Common myeloid progenitor, CD34-positive (primary cell): ENCODE results near the gene SPTLC3. TPM values are rescaled to one million over a fixed set of nuclear protein-coding genes. Genes with fewer than 3 reads are reported as not detected.

Source experiments
- CTCF ChIA-PET: fragments of 350-600 bp; sonication (Branson Sonifier 250); formaldehyde crosslinking; loops from one replicate; lab custom pipeline; 2021; ENCODE audit warnings: antibody characterized with exemption; lab: Charles Lee
- POLR2A ChIA-PET: fragments of 350-600 bp; sonication (Branson Sonifier 250); formaldehyde crosslinking; loops from one replicate; lab custom pipeline; 2021; ENCODE audit warnings: antibody characterized with exemption; lab: Charles Lee
- DNase-seq, 3 donors: peaks; one replicate each; pipeline versions ENCODE4 v3.0.0 to v3.0.0-alpha.2; 2013
- H3K27ac ChIP-seq, 2 experiments: 1 replicate in 1 of 2; 2 replicates in 1 of 2; pipeline ENCODE4 v1.7.0; 2013; ENCODE audit warnings: inconsistent platforms in 2 of 2, low read length in 2 of 2, mild to moderate bottlenecking in 2 of 2, low read depth in 1 of 2, moderate library complexity in 1 of 2; ENCODE audit not compliant: severe bottlenecking in 2 of 2, insufficient read depth in 1 of 2, poor library complexity in 1 of 2
- H3K27me3 ChIP-seq, 5 experiments: replicated peaks in 2 of 5; 1 replicate in 3 of 5; 2 replicates in 2 of 5; pipeline versions ENCODE4 v1.6.1 to v1.7.0; 2013; ENCODE audit warnings: low read length in 4 of 5, mild to moderate bottlenecking in 2 of 5, moderate library complexity in 2 of 5, inconsistent platforms in 1 of 5; ENCODE audit not compliant: insufficient read depth in 5 of 5, control insufficient read depth in 4 of 5
- H3K36me3 ChIP-seq, 4 experiments: 1 replicate in 2 of 4; 2 replicates in 2 of 4; pipeline versions ENCODE4 v1.6.1 to v1.7.0; 2013; ENCODE audit warnings: low read length in 3 of 4, control low read depth in 1 of 4, mild to moderate bottlenecking in 1 of 4; ENCODE audit not compliant: control insufficient read depth in 4 of 4, insufficient read depth in 4 of 4
- H3K4me1 ChIP-seq, 4 experiments: 1 replicate in 3 of 4; 2 replicates in 1 of 4; pipeline versions ENCODE4 v1.6.1 to v1.7.1; 2013; ENCODE audit warnings: low read length in 3 of 4, mild to moderate bottlenecking in 3 of 4, control low read depth in 1 of 4, inconsistent platforms in 1 of 4, moderate library complexity in 1 of 4; ENCODE audit not compliant: control insufficient read depth in 4 of 4, insufficient read depth in 4 of 4; ENCODE audit errors: control extremely low read depth in 1 of 4
- H3K4me3 ChIP-seq, 7 experiments: 1 replicate in 4 of 7; 2 replicates in 3 of 7; pipeline versions ENCODE4 v1.5.1 to v1.7.0; 2013; ENCODE audit warnings: mild to moderate bottlenecking in 7 of 7, low read length in 6 of 7, moderate library complexity in 6 of 7, inconsistent platforms in 2 of 7, low read depth in 2 of 7, control low read depth in 1 of 7; ENCODE audit not compliant: insufficient read depth in 4 of 7, control insufficient read depth in 1 of 7; ENCODE audit errors: extremely low read depth in 1 of 7
- H3K9me3 ChIP-seq, 5 experiments: 1 replicate in 4 of 5; 2 replicates in 1 of 5; pipeline versions ENCODE4 v1.6.1 to v1.7.1; 2013; ENCODE audit warnings: low read length in 4 of 5, mild to moderate bottlenecking in 2 of 5, inconsistent platforms in 1 of 5, low read depth in 1 of 5, moderate library complexity in 1 of 5; ENCODE audit not compliant: control insufficient read depth in 4 of 5, insufficient read depth in 2 of 5; ENCODE audit errors: control extremely low read depth in 1 of 5
- WGBS: methylation state at CpG from one replicate; pipeline ENCODE4 v1.1.5; 2013; ENCODE audit not compliant: insufficient coverage; 5-methylcytosine and 5-hydroxymethylcytosine counted together
- polyA plus RNA-seq: library from polyadenylated mRNA; unstranded; fragments of 120-200 nt; gene quantifications from one replicate; pipeline ENCODE4 v1.2.1, GENCODE V29; 2013

The SPTLC3 gene
- 13.4 TPM for polyA plus RNA-seq

DNA sequence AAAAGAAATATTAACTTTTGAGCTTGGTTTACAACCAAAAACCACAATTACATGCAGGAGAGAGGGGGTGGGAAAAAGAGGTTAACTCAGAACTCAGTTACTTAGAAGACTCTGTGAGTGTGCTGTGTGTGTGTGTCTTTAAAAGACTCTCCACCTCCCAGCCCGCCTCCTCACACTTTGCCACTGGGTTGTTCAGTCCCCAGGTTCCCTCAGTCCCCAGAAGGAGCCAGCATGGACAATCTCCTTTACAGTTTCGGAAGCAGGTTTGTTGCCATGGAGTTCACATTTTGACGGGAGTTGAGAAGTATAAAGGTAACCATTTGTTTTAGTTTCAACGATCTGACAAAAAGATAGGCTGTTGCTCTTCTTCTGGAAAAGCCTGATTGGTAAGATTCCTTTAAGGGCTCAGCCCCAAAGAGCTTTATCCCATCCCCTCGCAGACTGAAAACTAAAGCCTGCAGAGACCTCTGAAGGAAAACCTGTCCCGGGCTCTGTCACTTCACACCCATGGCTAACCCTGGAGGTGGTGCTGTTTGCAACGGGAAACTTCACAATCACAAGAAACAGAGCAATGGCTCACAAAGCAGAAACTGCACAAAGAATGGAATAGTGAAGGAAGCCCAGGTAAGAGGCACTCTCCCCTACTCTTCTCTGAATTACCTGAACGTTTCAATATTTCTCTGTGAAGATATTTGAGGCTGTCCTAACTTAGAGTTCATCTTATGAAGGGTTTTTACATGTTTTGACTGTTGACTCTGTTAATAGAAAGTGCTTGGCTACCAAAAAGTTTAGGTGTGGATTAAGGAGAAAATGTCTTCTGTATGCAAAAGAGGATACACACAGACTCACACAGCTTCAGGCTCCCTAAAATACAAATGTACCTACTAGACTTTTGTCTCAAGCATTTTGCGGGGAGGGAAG, at the start of gene SPTLC3:
SPTLC3 (plus strand) TSS at position 212 of the 921 bp plus-strand sequence; CDS start at position 508, 296 bp downstream.
- POLR2A ChIA-PET, result no interaction called here
- Histone ChIP-seq H3K4me1 (peaks cover 4 to 26% (median 13%) of the 10 kb centered on the region in 4 experiments), H3K4me3 (peak within 1 kb of the TSS in 6 of 7 experiments; percentile 30 to 89 (median 72)), H3K27ac (peak within 1 kb of the TSS; percentile 73 to 85), H3K9me3 (no peaks in the 10 kb centered on the region), H3K36me3 (peaks cover 0 to 7% (median 2%) of the 10 kb centered on the region in 4 experiments), H3K27me3 (no peaks in the 10 kb centered on the region)
- WGBS, result 5% methylated on average over 3 of the region's 9 CpGs
- CTCF ChIA-PET, result interaction anchor here (0.9 to 1.2 kb wide), 9 partner anchors 10 to 107 kb away, joined by 3 to 4 read pairs (median 3); no protein-coding TSS in a partner anchor
- DNase-seq, result peak; percentile 48 to 81 (median 69)

DNA sequence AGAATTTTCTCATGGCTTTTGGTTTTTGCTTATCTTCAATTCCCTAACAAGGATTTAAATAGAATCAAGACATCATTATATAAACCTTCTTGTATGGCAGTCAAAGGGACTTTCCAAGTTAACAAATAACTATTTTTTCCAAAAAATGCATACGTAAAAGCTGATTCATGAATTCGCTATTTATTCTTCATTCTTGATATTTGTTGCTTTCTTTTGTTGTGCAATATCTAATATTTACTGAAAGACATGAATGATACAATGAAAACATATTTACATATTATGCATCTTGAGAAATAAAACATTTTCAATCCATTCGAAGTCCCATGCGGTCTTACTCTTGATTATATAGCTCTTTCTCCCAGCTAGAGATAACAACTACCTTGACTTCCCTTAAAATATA, 47.0 kb upstream of the SPTLC3 start:
- H3K27me3 ChIP-seq, result peaks cover 0 to 1% (median 0%) of the 10 kb centered on the region in 5 experiments
- no peaks in the 10 kb centered on the region for H3K36me3 ChIP-seq
- WGBS, result no CpG with 5 or more reads among the region's 4 CpGs
- CTCF ChIA-PET, result interaction anchor here (1.1 to 12.9 kb wide), 3 partner anchors 9 to 341 kb away, joined by 3 to 216 read pairs (median 3); no protein-coding TSS in a partner anchor
- no peaks in the 10 kb centered on the region for H3K9me3 ChIP-seq
- H3K4me3 ChIP-seq, result no peak overlapping the region
- DNase-seq, result no peak
- POLR2A ChIA-PET, result no interaction called here
- no peaks in the 10 kb centered on the region for H3K4me1 ChIP-seq
- H3K27ac ChIP-seq, result no peak overlapping the region

DNA sequence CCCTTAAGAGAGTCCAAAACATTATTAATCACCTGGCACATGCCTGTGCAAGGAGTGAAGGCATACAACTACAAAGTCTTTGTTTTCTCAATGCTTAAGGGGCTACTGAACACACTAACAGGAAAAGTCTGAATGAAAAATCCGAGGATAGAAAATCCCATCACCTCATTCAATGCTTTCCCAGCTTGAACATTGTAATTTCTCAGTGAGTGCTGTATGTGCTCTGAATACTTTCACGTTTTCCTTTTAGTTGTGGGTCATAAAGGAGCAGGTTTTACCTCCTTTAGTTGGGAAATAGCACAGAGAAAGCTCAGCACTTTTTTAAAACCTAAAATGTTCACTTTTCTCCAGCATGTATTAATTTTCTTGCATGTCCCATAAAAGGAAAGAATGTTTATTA, 45.9 kb upstream of the SPTLC3 start:
- H3K4me1 ChIP-seq, result no peaks in the 10 kb centered on the region
- no peak overlapping the region for H3K4me3 ChIP-seq
- peaks cover 0 to 1% (median 0%) of the 10 kb centered on the region in 5 experiments for H3K27me3 ChIP-seq
- ChIA-PET POLR2A (no interaction called here), CTCF (interaction anchor here (1.4 to 12.9 kb wide), 3 partner anchors 8 to 36 kb away, joined by 3 to 216 read pairs (median 3); no protein-coding TSS in a partner anchor)
- no peaks in the 10 kb centered on the region for H3K9me3 ChIP-seq
- no peak for DNase-seq
- H3K27ac ChIP-seq, result no peak overlapping the region
- WGBS, result no CpG with 5 or more reads among the region's 2 CpGs
- H3K36me3 ChIP-seq, result no peaks in the 10 kb centered on the region

DNA sequence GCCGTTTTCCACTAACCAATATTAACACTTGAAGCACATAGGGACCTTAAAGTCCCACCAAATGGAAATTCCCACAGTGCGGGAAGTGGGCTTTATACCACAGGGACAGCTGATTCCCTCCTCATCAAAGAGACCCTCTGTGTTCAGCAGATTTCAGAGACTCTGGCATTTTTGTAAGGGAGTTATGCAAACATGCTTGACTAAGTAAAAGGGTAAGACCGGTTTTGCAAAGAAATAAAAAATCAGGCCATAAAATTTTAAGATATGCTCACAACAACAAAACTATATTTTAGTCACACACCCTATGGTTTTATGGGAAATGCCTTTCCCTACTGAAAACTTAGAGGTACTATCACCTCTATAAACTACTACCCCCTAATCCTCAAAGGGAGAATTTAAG, 45.4 kb upstream of the SPTLC3 start:
- ChIA-PET CTCF (interaction anchor here (1.4 to 12.9 kb wide), 2 partner anchors 28 to 36 kb away, joined by 3 to 216 read pairs; no protein-coding TSS in a partner anchor), POLR2A (no interaction called here)
- no peak for DNase-seq
- H3K9me3 ChIP-seq, result no peaks in the 10 kb centered on the region
- no peaks in the 10 kb centered on the region for H3K36me3 ChIP-seq
- peaks cover 0 to 1% (median 0%) of the 10 kb centered on the region in 5 experiments for H3K27me3 ChIP-seq
- H3K4me3 ChIP-seq, result no peak overlapping the region
- 50% methylated on average over 2 of the region's 3 CpGs for WGBS
- no peaks in the 10 kb centered on the region for H3K4me1 ChIP-seq
- H3K27ac ChIP-seq, result no peak overlapping the region

DNA sequence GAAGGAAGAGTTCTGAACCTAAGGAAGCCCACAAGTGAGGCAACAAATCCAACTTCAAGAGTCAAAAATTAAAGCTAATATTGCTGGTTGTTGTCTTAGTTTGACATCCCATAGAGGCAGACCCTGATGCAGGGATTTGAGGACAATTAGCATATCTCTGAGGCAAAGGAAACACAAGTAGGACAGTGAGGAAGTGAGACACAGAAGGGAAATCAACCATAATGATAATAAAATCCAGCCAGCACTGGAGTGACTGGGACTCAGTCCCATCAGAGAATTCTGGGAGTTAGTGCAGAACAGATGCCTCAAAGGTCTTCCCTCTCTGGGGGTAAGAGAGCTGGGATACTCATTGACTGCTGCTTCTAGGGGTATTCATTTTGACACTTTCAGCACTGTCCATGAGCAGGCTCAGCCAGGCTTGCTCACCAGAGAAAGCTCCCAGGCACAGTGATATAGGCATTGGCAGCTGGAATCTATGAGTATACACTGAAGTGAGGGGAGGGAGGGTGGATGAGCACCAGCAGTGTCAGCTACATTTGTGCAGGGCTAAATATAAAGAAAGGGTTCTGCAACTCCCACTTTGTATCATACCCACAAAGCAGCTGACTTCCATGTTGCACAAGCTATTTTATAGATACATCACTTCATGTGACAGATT, 43.4 kb upstream of the SPTLC3 start:
- H3K27ac ChIP-seq, result no peak overlapping the region
- H3K27me3 ChIP-seq, result peaks cover 0 to 1% (median 0%) of the 10 kb centered on the region in 5 experiments
- POLR2A ChIA-PET, result no interaction called here
- no peaks in the 10 kb centered on the region for H3K4me1 ChIP-seq
- no peak for DNase-seq
- H3K4me3 ChIP-seq, result no peak overlapping the region
- CTCF ChIA-PET, result interaction anchor here (0.9 to 12.9 kb wide), 12 partner anchors 10 to 1076 kb away, joined by 3 to 216 read pairs (median 4); no protein-coding TSS in a partner anchor
- no peaks in the 10 kb centered on the region for H3K36me3 ChIP-seq
- H3K9me3 ChIP-seq, result peaks cover 0 to 3% (median 0%) of the 10 kb centered on the region in 5 experiments

DNA sequence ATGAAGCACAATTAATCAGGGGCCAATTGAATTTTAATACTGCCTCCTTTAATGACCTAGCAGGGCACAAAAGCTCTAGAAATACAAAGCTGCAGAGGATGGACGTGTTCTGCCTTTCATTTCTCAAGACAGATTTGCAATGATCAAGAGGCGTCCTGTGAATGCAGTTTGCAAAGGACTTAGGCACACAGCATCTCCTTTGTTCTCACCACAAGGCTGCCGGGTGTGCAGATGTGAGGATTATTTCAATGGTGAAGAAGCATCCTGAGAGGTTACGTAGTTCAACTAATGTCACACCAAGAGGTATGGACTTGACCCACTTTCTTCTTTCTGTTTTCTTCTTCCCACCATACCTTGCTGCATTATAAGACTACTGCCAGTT, 42.9 kb upstream of the SPTLC3 start:
- 94% methylated on average over 2 of the region's 4 CpGs for WGBS
- no peak for DNase-seq
- Histone ChIP-seq H3K4me1 (no peaks in the 10 kb centered on the region), H3K36me3 (no peaks in the 10 kb centered on the region), H3K9me3 (peaks cover 0 to 3% (median 0%) of the 10 kb centered on the region in 5 experiments), H3K27me3 (peaks cover 0 to 1% (median 0%) of the 10 kb centered on the region in 5 experiments), H3K27ac (no peak overlapping the region), H3K4me3 (no peak overlapping the region)
- POLR2A ChIA-PET, result no interaction called here
- CTCF ChIA-PET, result interaction anchor here (0.9 to 12.9 kb wide), 13 partner anchors 10 to 1075 kb away, joined by 3 to 216 read pairs (median 4); no protein-coding TSS in a partner anchor
